K562 (cell line): ENCODE results near the gene SETD4.

Experiments
- MYC ChIP-seq, 2 experiments: fragments of 250-450 bp in 1 of 2; sonication (Bioruptor Pico) in 1 of 2; IDR thresholded peaks; 2 replicates each; pipeline versions ENCODE4 v1.5.1 to v1.6.1; 2012 to 2021; ENCODE audit warnings: low read depth in 2 of 2, borderline replicate concordance in 1 of 2, improper control_type of control experiment in 1 of 2, low read length in 1 of 2, mild to moderate bottlenecking in 1 of 2, moderate library complexity in 1 of 2
- NEUROD1 ChIP-seq: fragments of 150-350 bp; IDR thresholded peaks from 2 replicates; pipeline ENCODE4 v1.6.1; 2014; ENCODE audit warnings: borderline replicate concordance, low read length, low read depth; ENCODE audit not compliant: partially characterized antibody
- POLR2A ChIP-seq: fragments of 450-650 bp; conservative IDR thresholded peaks from 2 replicates; pipeline ENCODE4 v1.6.1; 2016
- TF ChIP-seq, protein P1 (sequence below), 3 experiments: IDR thresholded peaks in 2 of 3; conservative IDR thresholded peaks in 1 of 3; 2 replicates each; pipeline ENCODE4 v1.5.1; 2011 to 2012; ENCODE audit warnings: low read length in 3 of 3, mild to moderate bottlenecking in 3 of 3, control low read depth in 2 of 3, improper control_type of control experiment in 1 of 3, inconsistent platforms in 1 of 3, low read depth in 1 of 3, mixed read lengths in 1 of 3, moderate library complexity in 1 of 3; ENCODE audit not compliant: insufficient read depth in 2 of 3

DNA sequence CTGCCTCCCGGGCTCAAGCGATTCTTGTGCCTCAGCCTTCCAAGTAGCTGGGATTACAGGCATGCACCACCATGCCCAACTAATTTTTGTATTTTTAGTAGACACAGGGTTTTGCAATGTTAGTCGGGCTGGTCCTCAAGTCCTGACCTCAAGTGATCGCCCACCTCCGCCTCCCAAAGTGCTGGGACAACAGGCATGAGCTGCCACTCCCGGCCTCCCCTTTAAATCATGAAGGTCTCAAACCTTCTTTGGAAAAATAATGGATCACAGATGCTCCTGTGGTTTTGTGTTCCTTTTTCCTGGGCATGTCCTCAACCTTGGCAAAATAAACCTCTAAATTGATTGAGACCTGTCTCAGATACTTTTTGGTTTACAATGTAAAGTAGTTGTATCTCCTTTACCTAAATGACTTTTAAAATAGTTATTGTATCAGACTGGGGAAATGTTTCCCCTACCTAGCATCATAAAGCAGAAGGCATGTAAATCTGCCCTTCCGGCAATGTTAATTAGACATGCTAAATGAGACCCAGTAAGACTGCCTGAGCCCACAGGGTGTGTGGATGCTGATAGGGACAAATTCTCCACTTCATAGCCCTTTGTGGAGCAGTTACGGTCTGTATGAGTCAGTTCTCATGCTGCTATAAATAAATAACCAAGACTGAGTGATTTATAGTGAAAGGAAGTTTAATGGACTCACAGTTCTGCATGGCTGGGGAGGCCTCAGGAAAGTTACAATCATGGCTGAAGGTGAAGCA lies 37.3 kb upstream of the SETD4 start:
- TF ChIP-seq, protein P1, sequence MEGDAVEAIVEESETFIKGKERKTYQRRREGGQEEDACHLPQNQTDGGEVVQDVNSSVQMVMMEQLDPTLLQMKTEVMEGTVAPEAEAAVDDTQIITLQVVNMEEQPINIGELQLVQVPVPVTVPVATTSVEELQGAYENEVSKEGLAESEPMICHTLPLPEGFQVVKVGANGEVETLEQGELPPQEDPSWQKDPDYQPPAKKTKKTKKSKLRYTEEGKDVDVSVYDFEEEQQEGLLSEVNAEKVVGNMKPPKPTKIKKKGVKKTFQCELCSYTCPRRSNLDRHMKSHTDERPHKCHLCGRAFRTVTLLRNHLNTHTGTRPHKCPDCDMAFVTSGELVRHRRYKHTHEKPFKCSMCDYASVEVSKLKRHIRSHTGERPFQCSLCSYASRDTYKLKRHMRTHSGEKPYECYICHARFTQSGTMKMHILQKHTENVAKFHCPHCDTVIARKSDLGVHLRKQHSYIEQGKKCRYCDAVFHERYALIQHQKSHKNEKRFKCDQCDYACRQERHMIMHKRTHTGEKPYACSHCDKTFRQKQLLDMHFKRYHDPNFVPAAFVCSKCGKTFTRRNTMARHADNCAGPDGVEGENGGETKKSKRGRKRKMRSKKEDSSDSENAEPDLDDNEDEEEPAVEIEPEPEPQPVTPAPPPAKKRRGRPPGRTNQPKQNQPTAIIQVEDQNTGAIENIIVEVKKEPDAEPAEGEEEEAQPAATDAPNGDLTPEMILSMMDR (IDR thresholded peaks at IDR 0.05 in 2 of 3, conservative IDR thresholded peaks at IDR 0.05 in 1 of 3; ENCODE audit: insufficient read depth in 2 of 3, low read depth in 1 of 3, low read length in 3 of 3), result no peak
- TF ChIP-seq NEUROD1 (no peak), MYC (IDR thresholded peaks at IDR 0.05; ENCODE audit: low read depth, low read length) (no peak), MYC (CRISPR knock-in tag; IDR thresholded peaks at IDR 0.05; ENCODE audit: borderline replicate concordance, low read depth) (no peak), POLR2A (no peak)
